HL-60 (cell line): Measurements from ENCODE around the gene SARNP.

Source experiments
- DNase-seq, 2 experiments: peaks; one replicate each; pipeline ENCODE4 v3.0.0-alpha.2; 2010 to 2020; ENCODE audit warnings: low read depth in 1 of 2, low spot score in 1 of 2
- H3K27ac ChIP-seq: fragments of 250-450 bp; sonication (Bioruptor Pico); replicated peaks from 2 replicates; pipeline ENCODE4 v1.5.1; 2020; ENCODE audit warnings: mild to moderate bottlenecking, moderate library complexity
- H3K27me3 ChIP-seq: fragments of 250-450 bp; sonication (Bioruptor Pico); 2 replicates; pipeline ENCODE4 v1.5.1; 2021; ENCODE audit warnings: mild to moderate bottlenecking, moderate library complexity; ENCODE audit not compliant: insufficient read depth, poor library complexity, severe bottlenecking
- H3K4me3 ChIP-seq: replicated peaks from 2 replicates; pipeline ENCODE4 v1.5.1; 2011; ENCODE audit warnings: mild to moderate bottlenecking, control low read depth, low read length; ENCODE audit not compliant: insufficient read depth
- GABPA ChIP-seq: IDR thresholded peaks from 2 replicates; pipeline ENCODE4 v1.6.1; 2012; ENCODE audit warnings: low read depth
- POLR2AphosphoS5 ChIP-seq: IDR thresholded peaks from 2 replicates; pipeline ENCODE4 v1.6.1; 2012; ENCODE audit warnings: low read depth
- SPI1 ChIP-seq: IDR thresholded peaks from 2 replicates; pipeline ENCODE4 v1.6.1; 2012; ENCODE audit warnings: low read depth, mild to moderate bottlenecking, borderline replicate concordance
- TF ChIP-seq, protein P1 (sequence below): IDR thresholded peaks from 2 replicates; pipeline ENCODE4 v1.6.1; 2012; ENCODE audit warnings: low read depth; ENCODE audit not compliant: insufficient replicate concordance
- TF ChIP-seq, protein P2 (sequence below): IDR thresholded peaks from one replicate; pipeline ENCODE4 v1.5.1; 2011; ENCODE audit warnings: low read length, control low read depth, inconsistent platforms; ENCODE audit not compliant: insufficient read depth

SARNP gene

DNA sequence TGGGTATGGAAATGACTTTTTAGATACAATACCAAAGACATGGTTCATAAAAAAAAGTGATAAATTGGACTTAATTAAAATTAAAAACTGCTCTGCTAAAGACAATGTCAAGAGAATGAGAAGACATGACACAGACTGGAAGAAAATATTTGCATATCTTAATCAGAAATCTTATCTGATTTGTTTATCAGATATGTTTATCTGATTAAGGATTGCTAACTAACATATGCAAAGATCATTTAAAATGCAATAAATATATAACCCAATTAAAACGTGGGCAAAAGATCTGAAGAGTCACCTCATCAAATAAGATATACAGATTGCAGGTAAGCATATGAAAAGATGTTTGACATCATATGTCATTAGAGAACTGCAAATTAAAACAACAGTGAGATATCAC lies 35.2 kb upstream of the SARNP start:
- no peak for DNase-seq
- Histone ChIP-seq H3K4me3 (no peak overlapping the region), H3K27ac (no peak overlapping the region), H3K27me3 (no peaks in the 10 kb centered on the region)
- TF ChIP-seq, protein P1, sequence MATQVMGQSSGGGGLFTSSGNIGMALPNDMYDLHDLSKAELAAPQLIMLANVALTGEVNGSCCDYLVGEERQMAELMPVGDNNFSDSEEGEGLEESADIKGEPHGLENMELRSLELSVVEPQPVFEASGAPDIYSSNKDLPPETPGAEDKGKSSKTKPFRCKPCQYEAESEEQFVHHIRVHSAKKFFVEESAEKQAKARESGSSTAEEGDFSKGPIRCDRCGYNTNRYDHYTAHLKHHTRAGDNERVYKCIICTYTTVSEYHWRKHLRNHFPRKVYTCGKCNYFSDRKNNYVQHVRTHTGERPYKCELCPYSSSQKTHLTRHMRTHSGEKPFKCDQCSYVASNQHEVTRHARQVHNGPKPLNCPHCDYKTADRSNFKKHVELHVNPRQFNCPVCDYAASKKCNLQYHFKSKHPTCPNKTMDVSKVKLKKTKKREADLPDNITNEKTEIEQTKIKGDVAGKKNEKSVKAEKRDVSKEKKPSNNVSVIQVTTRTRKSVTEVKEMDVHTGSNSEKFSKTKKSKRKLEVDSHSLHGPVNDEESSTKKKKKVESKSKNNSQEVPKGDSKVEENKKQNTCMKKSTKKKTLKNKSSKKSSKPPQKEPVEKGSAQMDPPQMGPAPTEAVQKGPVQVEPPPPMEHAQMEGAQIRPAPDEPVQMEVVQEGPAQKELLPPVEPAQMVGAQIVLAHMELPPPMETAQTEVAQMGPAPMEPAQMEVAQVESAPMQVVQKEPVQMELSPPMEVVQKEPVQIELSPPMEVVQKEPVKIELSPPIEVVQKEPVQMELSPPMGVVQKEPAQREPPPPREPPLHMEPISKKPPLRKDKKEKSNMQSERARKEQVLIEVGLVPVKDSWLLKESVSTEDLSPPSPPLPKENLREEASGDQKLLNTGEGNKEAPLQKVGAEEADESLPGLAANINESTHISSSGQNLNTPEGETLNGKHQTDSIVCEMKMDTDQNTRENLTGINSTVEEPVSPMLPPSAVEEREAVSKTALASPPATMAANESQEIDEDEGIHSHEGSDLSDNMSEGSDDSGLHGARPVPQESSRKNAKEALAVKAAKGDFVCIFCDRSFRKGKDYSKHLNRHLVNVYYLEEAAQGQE: no peak
- TF ChIP-seq, protein P2, sequence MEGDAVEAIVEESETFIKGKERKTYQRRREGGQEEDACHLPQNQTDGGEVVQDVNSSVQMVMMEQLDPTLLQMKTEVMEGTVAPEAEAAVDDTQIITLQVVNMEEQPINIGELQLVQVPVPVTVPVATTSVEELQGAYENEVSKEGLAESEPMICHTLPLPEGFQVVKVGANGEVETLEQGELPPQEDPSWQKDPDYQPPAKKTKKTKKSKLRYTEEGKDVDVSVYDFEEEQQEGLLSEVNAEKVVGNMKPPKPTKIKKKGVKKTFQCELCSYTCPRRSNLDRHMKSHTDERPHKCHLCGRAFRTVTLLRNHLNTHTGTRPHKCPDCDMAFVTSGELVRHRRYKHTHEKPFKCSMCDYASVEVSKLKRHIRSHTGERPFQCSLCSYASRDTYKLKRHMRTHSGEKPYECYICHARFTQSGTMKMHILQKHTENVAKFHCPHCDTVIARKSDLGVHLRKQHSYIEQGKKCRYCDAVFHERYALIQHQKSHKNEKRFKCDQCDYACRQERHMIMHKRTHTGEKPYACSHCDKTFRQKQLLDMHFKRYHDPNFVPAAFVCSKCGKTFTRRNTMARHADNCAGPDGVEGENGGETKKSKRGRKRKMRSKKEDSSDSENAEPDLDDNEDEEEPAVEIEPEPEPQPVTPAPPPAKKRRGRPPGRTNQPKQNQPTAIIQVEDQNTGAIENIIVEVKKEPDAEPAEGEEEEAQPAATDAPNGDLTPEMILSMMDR: no peak
- no peak for TF ChIP-seq POLR2AphosphoS5
- TF ChIP-seq GABPA: no peak
- no peak for TF ChIP-seq SPI1

DNA sequence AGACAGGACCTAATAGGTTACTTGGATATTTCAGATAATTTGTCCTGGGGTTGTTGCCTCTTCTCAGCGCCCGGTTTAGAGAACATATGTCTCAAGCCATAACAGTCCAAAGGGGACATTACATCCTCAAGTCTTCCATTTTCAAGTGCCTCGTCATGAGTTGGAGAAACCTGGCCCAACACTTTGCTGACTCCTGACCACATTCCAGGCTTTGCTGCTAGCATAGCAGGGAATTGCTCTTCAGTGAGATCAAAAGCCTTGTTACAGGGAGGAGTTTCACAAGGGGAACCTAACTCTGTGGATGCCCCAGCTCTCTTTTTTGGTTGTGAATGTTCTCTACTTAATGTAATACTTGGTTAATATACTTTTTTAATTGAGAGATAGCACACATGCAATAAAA lies 33.4 kb upstream of the SARNP start:
- TF ChIP-seq SPI1: no peak
- TF ChIP-seq GABPA: no peak
- no peak for TF ChIP-seq POLR2AphosphoS5
- TF ChIP-seq, protein P1: no peak
- TF ChIP-seq, protein P2: no peak
- no peak overlapping the region for H3K27ac ChIP-seq
- no peaks in the 10 kb centered on the region for H3K27me3 ChIP-seq
- no peak overlapping the region for H3K4me3 ChIP-seq
- DNase-seq: no peak

DNA sequence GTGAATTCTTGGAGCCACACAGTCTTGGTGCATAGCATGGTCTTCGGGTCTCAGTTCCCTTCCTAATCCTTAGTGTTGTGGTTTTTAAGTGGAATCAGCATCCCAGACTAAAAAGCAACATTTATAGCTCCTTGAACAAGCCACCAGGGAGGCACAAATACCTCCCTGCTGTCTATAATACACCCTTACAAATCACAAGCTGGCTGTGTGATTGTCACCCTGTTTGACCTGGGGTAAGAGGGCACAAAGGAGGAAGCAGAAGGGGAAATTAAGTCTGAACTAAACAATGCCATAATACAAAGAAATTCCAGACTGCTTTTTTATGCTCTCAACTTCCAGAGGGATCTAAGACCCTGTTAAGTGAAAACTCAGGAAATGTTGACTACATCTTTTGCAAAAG lies 32.9 kb upstream of the SARNP start:
- no peak for DNase-seq
- Histone ChIP-seq H3K4me3 (no peak overlapping the region), H3K27me3 (no peaks in the 10 kb centered on the region), H3K27ac (no peak overlapping the region)
- TF ChIP-seq, protein P2: no peak
- TF ChIP-seq SPI1 (no peak), POLR2AphosphoS5 (no peak), GABPA (no peak)
- TF ChIP-seq, protein P1: no peak
